Endothelial cell (in vitro differentiated cells): ENCODE data around the gene FOXK1. TPM values are rescaled to one million over a fixed set of nuclear protein-coding genes. Genes with fewer than 3 reads are reported as not detected.

Experiments
- DNase-seq: peaks from one replicate; pipeline ENCODE4 v3.0.0; 2021; ENCODE audit warnings: low spot score
- H3K27ac Mint-ChIP-seq: one replicate; pipeline ENCODE4 v1.8.0; 2021; ENCODE audit warnings: mixed read lengths, inconsistent platforms; ENCODE audit not compliant: unreplicated experiment
- H3K27me3 Mint-ChIP-seq: one replicate; pipeline ENCODE4 v1.8.0; 2021; ENCODE audit warnings: mild to moderate bottlenecking, moderate library complexity, mixed read lengths, inconsistent platforms; ENCODE audit not compliant: unreplicated experiment
- H3K36me3 Mint-ChIP-seq: one replicate; pipeline ENCODE4 v1.8.0; 2021; ENCODE audit warnings: mild to moderate bottlenecking, low read depth, mixed read lengths, inconsistent platforms; ENCODE audit not compliant: unreplicated experiment
- H3K4me1 Mint-ChIP-seq: one replicate; pipeline ENCODE4 v1.8.0; 2021; ENCODE audit warnings: mild to moderate bottlenecking, mixed read lengths, inconsistent platforms; ENCODE audit not compliant: unreplicated experiment
- H3K4me3 Mint-ChIP-seq: one replicate; pipeline ENCODE4 v1.8.0; 2021; ENCODE audit warnings: mild to moderate bottlenecking, mixed read lengths, inconsistent platforms; ENCODE audit not compliant: unreplicated experiment
- H3K9me3 Mint-ChIP-seq: one replicate; pipeline ENCODE4 v1.8.0; 2021; ENCODE audit warnings: mixed read lengths, inconsistent platforms; ENCODE audit not compliant: unreplicated experiment
- microRNA-seq: library from miRNA; unstranded; fragments of <30 nt; microRNA quantifications from one replicate; pipeline ENCODE4, GENCODE V29; 2020; ENCODE audit not compliant: unreplicated experiment
- total RNA-seq: library from RNA; stranded (reverse); fragmentation: NEBNext Ultra II Directional; extraction: Animal tissue kit (Norgen Biotek cat#: 25700); gene quantifications from one replicate; pipeline ENCODE4 v1.2.1, GENCODE V29; 2021; ENCODE audit not compliant: unreplicated experiment
- TF ChIP-seq, protein P1 (sequence below): fragments of 200-600 bp; sonication (generic); IDR thresholded peaks from one replicate; pipeline ENCODE4 v1.5.0; 2021; ENCODE audit warnings: antibody characterized with exemption; ENCODE audit not compliant: unreplicated experiment

Gene FOXK1
- total RNA-seq, 1 donor from 2014 or later, result 73.8 TPM

DNA sequence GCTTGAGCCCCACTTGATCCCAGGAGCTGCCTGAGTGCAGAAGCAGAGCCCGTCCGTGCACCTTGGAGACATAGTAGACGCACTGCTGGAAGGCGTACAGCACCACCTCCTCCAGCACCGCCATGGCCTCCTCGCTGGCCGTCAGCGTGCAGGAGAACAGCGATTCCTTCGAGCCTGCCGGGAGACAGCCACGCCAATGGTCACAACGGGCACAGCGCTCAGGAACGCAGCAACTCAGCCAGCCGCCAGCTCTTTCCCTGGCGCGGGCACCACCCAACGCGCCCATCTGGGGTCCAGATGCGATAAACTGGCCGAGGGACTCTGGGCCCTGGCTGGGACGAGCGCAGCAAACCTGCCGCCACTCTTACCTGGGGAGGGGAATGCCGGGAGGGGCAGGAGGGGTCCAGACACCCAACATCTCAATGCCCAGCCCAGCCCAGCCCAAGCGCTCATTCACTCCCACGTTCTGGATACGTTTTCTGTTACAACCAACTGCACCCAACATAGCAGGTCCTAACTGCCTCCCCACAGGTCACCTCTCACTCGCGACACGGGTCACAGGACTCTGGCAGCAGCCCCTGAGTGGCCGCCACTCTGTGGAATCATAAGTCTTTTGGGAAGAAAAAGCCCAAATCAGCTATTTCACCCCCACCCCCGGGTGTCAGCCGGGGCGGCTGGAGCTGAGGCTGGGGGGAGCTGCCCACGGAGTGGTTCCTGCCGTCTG is 135.2 kb downstream of the FOXK1 start:
- Mint-ChIP-seq H3K27ac (no peak overlapping the region), H3K4me3 (no peak overlapping the region), H3K9me3 (no peaks in the 10 kb centered on the region), H3K36me3 (peaks cover 3% of the 10 kb centered on the region), H3K4me1 (peaks cover 9% of the 10 kb centered on the region), H3K27me3 (peaks cover 2% of the 10 kb centered on the region)
- TF ChIP-seq, protein P1, sequence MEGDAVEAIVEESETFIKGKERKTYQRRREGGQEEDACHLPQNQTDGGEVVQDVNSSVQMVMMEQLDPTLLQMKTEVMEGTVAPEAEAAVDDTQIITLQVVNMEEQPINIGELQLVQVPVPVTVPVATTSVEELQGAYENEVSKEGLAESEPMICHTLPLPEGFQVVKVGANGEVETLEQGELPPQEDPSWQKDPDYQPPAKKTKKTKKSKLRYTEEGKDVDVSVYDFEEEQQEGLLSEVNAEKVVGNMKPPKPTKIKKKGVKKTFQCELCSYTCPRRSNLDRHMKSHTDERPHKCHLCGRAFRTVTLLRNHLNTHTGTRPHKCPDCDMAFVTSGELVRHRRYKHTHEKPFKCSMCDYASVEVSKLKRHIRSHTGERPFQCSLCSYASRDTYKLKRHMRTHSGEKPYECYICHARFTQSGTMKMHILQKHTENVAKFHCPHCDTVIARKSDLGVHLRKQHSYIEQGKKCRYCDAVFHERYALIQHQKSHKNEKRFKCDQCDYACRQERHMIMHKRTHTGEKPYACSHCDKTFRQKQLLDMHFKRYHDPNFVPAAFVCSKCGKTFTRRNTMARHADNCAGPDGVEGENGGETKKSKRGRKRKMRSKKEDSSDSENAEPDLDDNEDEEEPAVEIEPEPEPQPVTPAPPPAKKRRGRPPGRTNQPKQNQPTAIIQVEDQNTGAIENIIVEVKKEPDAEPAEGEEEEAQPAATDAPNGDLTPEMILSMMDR, result no peak
- no peak for DNase-seq

GRCh38 chr7:4818000-4818794 is 136.1 kb downstream of the FOXK1 start:
- no peak for DNase-seq
- H3K27ac Mint-ChIP-seq, result no peak overlapping the region
- no peaks in the 10 kb centered on the region for H3K9me3 Mint-ChIP-seq
- H3K36me3 Mint-ChIP-seq, result peaks cover 3% of the 10 kb centered on the region
- no peak overlapping the region for H3K4me3 Mint-ChIP-seq
- TF ChIP-seq, protein P1, result no peak
- H3K27me3 Mint-ChIP-seq, result peaks cover 3% of the 10 kb centered on the region
- peaks cover 9% of the 10 kb centered on the region for H3K4me1 Mint-ChIP-seq

DNA sequence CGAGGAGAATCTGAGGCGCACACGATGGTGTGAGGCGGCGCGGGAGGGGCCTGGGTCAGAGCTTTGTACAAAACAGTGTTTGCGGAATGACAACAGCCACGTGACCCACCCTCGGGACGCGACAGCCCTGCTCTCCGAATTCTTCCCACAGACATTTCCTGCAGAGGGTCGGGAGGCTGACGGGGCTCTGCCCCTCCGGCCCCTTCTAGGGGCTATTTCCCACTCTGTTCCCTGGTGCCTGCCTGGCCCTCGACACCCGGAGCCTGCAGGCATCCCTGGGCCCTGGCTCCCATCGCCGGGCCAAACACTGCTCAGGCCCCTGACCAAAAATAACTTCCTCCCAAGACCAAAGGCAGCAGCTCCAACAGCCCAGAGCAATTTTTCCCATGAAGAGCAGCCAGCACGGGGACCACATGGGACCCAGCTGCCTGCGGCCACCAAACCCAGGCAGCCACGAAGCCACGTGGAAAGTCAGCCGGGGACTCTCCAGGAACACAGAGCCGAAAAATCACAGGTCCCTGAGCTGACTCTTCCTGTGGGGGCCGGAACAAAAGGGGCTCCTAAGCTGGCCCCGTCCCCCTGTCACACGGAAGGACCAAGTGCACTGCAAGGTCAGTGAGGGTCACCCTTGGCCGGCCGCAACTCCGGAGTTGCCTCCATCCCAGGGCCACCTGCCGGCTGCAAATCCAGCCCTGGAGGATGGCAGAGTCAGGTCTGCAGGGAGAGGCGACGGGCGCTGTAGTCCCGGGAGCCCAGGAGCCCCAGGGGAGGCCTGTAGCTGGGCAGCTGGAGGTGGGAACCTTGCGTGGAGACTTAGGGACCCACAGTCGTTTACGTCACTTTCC is 137.7 kb downstream of the FOXK1 start:
- Mint-ChIP-seq H3K9me3 (no peaks in the 10 kb centered on the region), H3K27me3 (peaks cover 3% of the 10 kb centered on the region), H3K36me3 (no peaks in the 10 kb centered on the region), H3K27ac (no peak overlapping the region), H3K4me1 (peaks cover 9% of the 10 kb centered on the region), H3K4me3 (no peak overlapping the region)
- no peak for DNase-seq
- TF ChIP-seq, protein P1, result no peak

- Mint-ChIP-seq H3K36me3 (no peaks in the 10 kb centered on the region), H3K4me3 (no peak overlapping the region), H3K9me3 (no peaks in the 10 kb centered on the region), H3K27me3 (peaks cover 3% of the 10 kb centered on the region), H3K4me1 (peaks cover 9% of the 10 kb centered on the region), H3K27ac (no peak overlapping the region)
- TF ChIP-seq, protein P1, result no peak
- DNase-seq, result no peak
Observed at GRCh38 chr7:4820405-4820966, 138.4 kb downstream of the FOXK1 start.

Small RNAs within 50 kb of the gene (microRNA-seq; reads per million reads assigned to microRNA genes)
- gene MIR4656, result not detected

Other genes starting within 250 kb of the FOXK1 start
- gene AP5Z1, start 93.3 kb downstream of the FOXK1 start, total RNA-seq, result 88.6 TPM
- 0.10 TPM for gene PAPOLB, start 179.7 kb downstream of the FOXK1 start, total RNA-seq
- gene RADIL, start 201.4 kb downstream of the FOXK1 start, total RNA-seq, result 2.4 TPM